Ishikawa (cell line): ENCODE data around the gene MRPL10.

Experiments used
- CEBPB ChIP-seq: IDR thresholded peaks from 2 replicates; pipeline ENCODE4 v1.6.1; 2012
- CREB1 ChIP-seq: IDR thresholded peaks from 2 replicates; pipeline ENCODE4 v1.6.1; 2012; ENCODE audit warnings: low read depth
- EP300 ChIP-seq: IDR thresholded peaks from 2 replicates; pipeline ENCODE4 v1.6.1; 2012; ENCODE audit warnings: borderline replicate concordance
- FOXM1 ChIP-seq: IDR thresholded peaks from 2 replicates; pipeline ENCODE4 v1.6.1; 2012; ENCODE audit warnings: low read depth, borderline replicate concordance
- MAX ChIP-seq: IDR thresholded peaks from 2 replicates; pipeline ENCODE4 v1.6.1; 2012
- NFIC ChIP-seq: IDR thresholded peaks from 2 replicates; pipeline ENCODE4 v1.6.1; 2012
- RAD21 ChIP-seq: IDR thresholded peaks from 2 replicates; pipeline ENCODE4 v1.6.1; 2012; ENCODE audit warnings: low read depth
- TAF1 ChIP-seq: IDR thresholded peaks from 2 replicates; pipeline ENCODE4 v1.6.1; 2012; ENCODE audit warnings: low read depth, mild to moderate bottlenecking
- TCF12 ChIP-seq: IDR thresholded peaks from 2 replicates; pipeline ENCODE4 v1.6.1; 2012; ENCODE audit warnings: low read depth
- YY1 ChIP-seq: IDR thresholded peaks from 2 replicates; pipeline ENCODE4 v1.6.1; 2012; ENCODE audit warnings: low read depth
- TF ChIP-seq, protein P1 (sequence below): IDR thresholded peaks from 2 replicates; pipeline ENCODE4 v1.6.1; 2012; ENCODE audit warnings: low read depth, mild to moderate bottlenecking

- TF ChIP-seq CREB1 (no peak), MAX (no peak), TAF1 (no peak), TCF12 (no peak), YY1 (no peak), CEBPB (no peak), NFIC (no peak), RAD21 (no peak), EP300 (no peak), FOXM1 (no peak)
- TF ChIP-seq, protein P1, sequence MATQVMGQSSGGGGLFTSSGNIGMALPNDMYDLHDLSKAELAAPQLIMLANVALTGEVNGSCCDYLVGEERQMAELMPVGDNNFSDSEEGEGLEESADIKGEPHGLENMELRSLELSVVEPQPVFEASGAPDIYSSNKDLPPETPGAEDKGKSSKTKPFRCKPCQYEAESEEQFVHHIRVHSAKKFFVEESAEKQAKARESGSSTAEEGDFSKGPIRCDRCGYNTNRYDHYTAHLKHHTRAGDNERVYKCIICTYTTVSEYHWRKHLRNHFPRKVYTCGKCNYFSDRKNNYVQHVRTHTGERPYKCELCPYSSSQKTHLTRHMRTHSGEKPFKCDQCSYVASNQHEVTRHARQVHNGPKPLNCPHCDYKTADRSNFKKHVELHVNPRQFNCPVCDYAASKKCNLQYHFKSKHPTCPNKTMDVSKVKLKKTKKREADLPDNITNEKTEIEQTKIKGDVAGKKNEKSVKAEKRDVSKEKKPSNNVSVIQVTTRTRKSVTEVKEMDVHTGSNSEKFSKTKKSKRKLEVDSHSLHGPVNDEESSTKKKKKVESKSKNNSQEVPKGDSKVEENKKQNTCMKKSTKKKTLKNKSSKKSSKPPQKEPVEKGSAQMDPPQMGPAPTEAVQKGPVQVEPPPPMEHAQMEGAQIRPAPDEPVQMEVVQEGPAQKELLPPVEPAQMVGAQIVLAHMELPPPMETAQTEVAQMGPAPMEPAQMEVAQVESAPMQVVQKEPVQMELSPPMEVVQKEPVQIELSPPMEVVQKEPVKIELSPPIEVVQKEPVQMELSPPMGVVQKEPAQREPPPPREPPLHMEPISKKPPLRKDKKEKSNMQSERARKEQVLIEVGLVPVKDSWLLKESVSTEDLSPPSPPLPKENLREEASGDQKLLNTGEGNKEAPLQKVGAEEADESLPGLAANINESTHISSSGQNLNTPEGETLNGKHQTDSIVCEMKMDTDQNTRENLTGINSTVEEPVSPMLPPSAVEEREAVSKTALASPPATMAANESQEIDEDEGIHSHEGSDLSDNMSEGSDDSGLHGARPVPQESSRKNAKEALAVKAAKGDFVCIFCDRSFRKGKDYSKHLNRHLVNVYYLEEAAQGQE = no peak
These were observed 40.3 kb downstream of the MRPL10 start for GRCh38 chr17:47791025-47791424.
